NCI-H2227 (cell line): ENCODE data around the gene PTPRK.
A peak's percentile ranks its signal among the peaks of the same experiment; 100 is the strongest.

Experiments
- DNase-seq: peaks from one replicate; lab custom pipeline; 2025; ENCODE audit not compliant: unreplicated experiment; lab: John Stamatoyannopoulos, UW

The PTPRK gene

GRCh38 chr6:128520436-128521281, at the start of gene PTPRK:
Gene PTPRK, minus strand, starts transcription at chr6:128520599. Its CDS starts 241 bp downstream, at chr6:128520358.
- peak; percentile 88 for DNase-seq

GRCh38 chr6:128567029-128567428, 46.6 kb upstream of the PTPRK start:
- no peak for DNase-seq

GRCh38 chr6:128560966-128561365, 40.6 kb upstream of the PTPRK start:
- no peak for DNase-seq

- no peak for DNase-seq
Observed at GRCh38 chr6:128558924-128559323, 38.5 kb upstream of the PTPRK start.

- no peak for DNase-seq
Observed at GRCh38 chr6:128558021-128558420, 37.6 kb upstream of the PTPRK start.

GRCh38 chr6:128557081-128557480, 36.7 kb upstream of the PTPRK start:
- DNase-seq, result no peak

- DNase-seq, result peak; percentile 5
Observed at GRCh38 chr6:128554302-128554701, 33.9 kb upstream of the PTPRK start.

- DNase-seq, result no peak
Observed at GRCh38 chr6:128541261-128541660, 20.9 kb upstream of the PTPRK start.

- no peak for DNase-seq
Observed at GRCh38 chr6:128538763-128539162, 18.4 kb upstream of the PTPRK start.

GRCh38 chr6:128532827-128533226, 12.4 kb upstream of the PTPRK start:
- DNase-seq, result no peak

- DNase-seq, result peak; percentile 24
Observed at GRCh38 chr6:128532136-128532535, 11.7 kb upstream of the PTPRK start.

- DNase-seq, result peak; percentile 22
Observed at GRCh38 chr6:128531696-128532095, 11.3 kb upstream of the PTPRK start.

- no peak for DNase-seq
Observed at GRCh38 chr6:128528241-128528640, 7.8 kb upstream of the PTPRK start.

- DNase-seq, result no peak
Observed at GRCh38 chr6:128527375-128527774, 7.0 kb upstream of the PTPRK start.

- DNase-seq, result no peak
Observed at GRCh38 chr6:128526152-128526914, 5.9 kb upstream of the PTPRK start.

GRCh38 chr6:128525406-128525805, 5.0 kb upstream of the PTPRK start:
- no peak for DNase-seq

GRCh38 chr6:128521282-128521632, 858 bp upstream of the PTPRK start:
- no peak for DNase-seq

GRCh38 chr6:128519931-128520435, 416 bp downstream of the PTPRK start:
- DNase-seq, result peak; percentile 67

GRCh38 chr6:128519132-128519930, 1.1 kb downstream of the PTPRK start:
- peak; percentile 24 for DNase-seq

GRCh38 chr6:128518434-128519131, 1.8 kb downstream of the PTPRK start:
- DNase-seq, result no peak

GRCh38 chr6:128517124-128517523, 3.3 kb downstream of the PTPRK start:
- no peak for DNase-seq
